Fibroblast of lung (primary cell): ENCODE measurements around the gene NUB1. TPM values are rescaled to one million over a fixed set of nuclear protein-coding genes. Genes with fewer than 3 reads are reported as not detected.

Experiments
- DNase-seq, 2 donors: peaks; one replicate each; pipeline versions ENCODE4 v3.0.0 to v3.0.0-alpha.2; 2010; ENCODE audit warnings: low read depth in 2 of 2
- H2AFZ ChIP-seq: 2 replicates; pipeline ENCODE4 v1.5.1; 2012; ENCODE audit warnings: low read length, control low read depth, inconsistent platforms
- H3K27ac ChIP-seq: 2 replicates; pipeline ENCODE4 v1.5.1; 2011; ENCODE audit warnings: low read length, control low read depth; ENCODE audit not compliant: insufficient read depth
- H3K27me3 ChIP-seq: 2 replicates; pipeline ENCODE4 v1.5.1; 2011; ENCODE audit warnings: mild to moderate bottlenecking, low read length; ENCODE audit not compliant: control insufficient read depth, insufficient read depth
- H3K36me3 ChIP-seq: 2 replicates; pipeline ENCODE4 v1.5.1; 2011; ENCODE audit warnings: low read length; ENCODE audit not compliant: control insufficient read depth, insufficient read depth
- H3K4me1 ChIP-seq: 2 replicates; pipeline ENCODE4 v1.5.1; 2011; ENCODE audit warnings: low read length; ENCODE audit not compliant: control insufficient read depth, insufficient read depth; ENCODE audit errors: extremely low read depth
- H3K4me2 ChIP-seq: 2 replicates; pipeline ENCODE4 v1.5.1; 2011; ENCODE audit warnings: low read length, control low read depth; ENCODE audit not compliant: insufficient read depth; ENCODE audit errors: extremely low read depth
- H3K4me3 ChIP-seq, 4 experiments: fragments of 200-600 bp in 1 of 4; sonication (generic) in 1 of 4; replicated peaks in 1 of 4; 2 replicates each; pipeline ENCODE4 v1.5.1; 2011 to 2016; ENCODE audit warnings: low read length in 4 of 4, low read depth in 3 of 4, mild to moderate bottlenecking in 3 of 4, control low read depth in 2 of 4, inconsistent platforms in 1 of 4, mixed read lengths in 1 of 4; ENCODE audit not compliant: insufficient read depth in 1 of 4; ENCODE audit errors: control extremely low read depth in 1 of 4
- H3K79me2 ChIP-seq: 2 replicates; pipeline ENCODE4 v1.5.1; 2012; ENCODE audit warnings: mild to moderate bottlenecking, low read length, inconsistent platforms; ENCODE audit not compliant: control insufficient read depth, insufficient read depth
- H3K9ac ChIP-seq: 2 replicates; pipeline ENCODE4 v1.5.1; 2011; ENCODE audit warnings: mild to moderate bottlenecking, low read length, control low read depth; ENCODE audit not compliant: insufficient read depth
- H3K9me3 ChIP-seq: 2 replicates; pipeline ENCODE4 v1.5.1; 2012; ENCODE audit warnings: low read depth, low read length; ENCODE audit not compliant: control insufficient read depth, insufficient read depth
- H4K20me1 ChIP-seq: 2 replicates; pipeline ENCODE4 v1.5.1; 2011; ENCODE audit warnings: low read length; ENCODE audit not compliant: control insufficient read depth, insufficient read depth; ENCODE audit errors: extremely low read depth
- CTCF ChIP-seq, 2 donors: IDR thresholded peaks in 1 of 2; conservative IDR thresholded peaks in 1 of 2; 1 replicate in 1 of 2; 2 replicates in 1 of 2; pipeline ENCODE4 v1.5.1; 2011 to 2012; ENCODE audit warnings: low read length in 2 of 2, control low read depth in 1 of 2, inconsistent platforms in 1 of 2, low read depth in 1 of 2, mild to moderate bottlenecking in 1 of 2
- EZH2 ChIP-seq: IDR thresholded peaks from 2 replicates; pipeline ENCODE4 v1.5.1; 2012; ENCODE audit warnings: low read length, control low read depth, mild to moderate bottlenecking; ENCODE audit errors: missing control alignments
- polyA plus RNA-seq, 2 donors: library from polyadenylated mRNA; depleted of rRNA in 1 of 2; stranded (reverse) in 1 of 2; unstranded in 1 of 2; fragments of >200 nt; gene quantifications; 2 replicates each; pipeline ENCODE4 v1.2.1, GENCODE V29; 2011 to 2012; ENCODE audit warnings: missing spikeins in 1 of 2
- total RNA-seq: library from RNA; depleted of rRNA; stranded (reverse); fragments of >200 nt; gene quantifications from 2 replicates; pipeline ENCODE4 v1.2.1, GENCODE V29; 2014

The NUB1 gene
- total and polyA plus RNA-seq, 2 donors (not counting 1 experiment from before 2014, with no cell fraction given) = 44.4 to 77.7 TPM

GRCh38 chr7:151384776-151385625 is 43.4 kb downstream of the NUB1 start:
- Histone ChIP-seq H3K27ac (no peak overlapping the region), H3K79me2 (no peaks in the 10 kb centered on the region), H2AFZ (no peak overlapping the region), H3K36me3 (no peaks in the 10 kb centered on the region), H3K9me3 (no peaks in the 10 kb centered on the region), H3K27me3 (peaks cover 29% of the 10 kb centered on the region), H4K20me1 (no peaks in the 10 kb centered on the region), H3K4me1 (no peaks in the 10 kb centered on the region), H3K9ac (no peak overlapping the region), H3K4me2 (no peak overlapping the region), H3K4me3 (no peak overlapping the region)
- TF ChIP-seq EZH2 = no peak
- TF ChIP-seq CTCF (conservative IDR thresholded peaks at IDR 0.05 in 1 of 2, IDR thresholded peaks at IDR 0.05 in 1 of 2; ENCODE audit: low read depth in 1 of 2, low read length in 2 of 2) = no peak
- DNase-seq = no peak

GRCh38 chr7:151385626-151386300 is 44.2 kb downstream of the NUB1 start:
- no peaks in the 10 kb centered on the region for H3K36me3 ChIP-seq
- no peaks in the 10 kb centered on the region for H4K20me1 ChIP-seq
- no peak overlapping the region for H3K4me2 ChIP-seq
- H3K9ac ChIP-seq = no peak overlapping the region
- no peaks in the 10 kb centered on the region for H3K9me3 ChIP-seq
- no peak for DNase-seq
- H2AFZ ChIP-seq = no peak overlapping the region
- no peaks in the 10 kb centered on the region for H3K79me2 ChIP-seq
- H3K4me3 ChIP-seq = no peak overlapping the region
- TF ChIP-seq CTCF (conservative IDR thresholded peaks at IDR 0.05 in 1 of 2, IDR thresholded peaks at IDR 0.05 in 1 of 2; ENCODE audit: low read depth in 1 of 2, low read length in 2 of 2) = no peak
- TF ChIP-seq EZH2 = no peak
- H3K27ac ChIP-seq = no peak overlapping the region
- H3K27me3 ChIP-seq = peaks cover 29% of the 10 kb centered on the region
- H3K4me1 ChIP-seq = no peaks in the 10 kb centered on the region

- Histone ChIP-seq H3K27me3 (peaks cover 24% of the 10 kb centered on the region), H3K4me2 (no peak overlapping the region)
- no peak for DNase-seq
Measured at GRCh38 chr7:151386301-151387160, 44.9 kb downstream of the NUB1 start.

More at GRCh38 chr7:151386301-151387160, 44.9 kb downstream of the NUB1 start:
- Histone ChIP-seq H4K20me1 (no peaks in the 10 kb centered on the region), H3K9ac (no peak overlapping the region), H3K4me3 (no peak overlapping the region), H3K79me2 (no peaks in the 10 kb centered on the region), H3K36me3 (no peaks in the 10 kb centered on the region), H2AFZ (no peak overlapping the region), H3K4me1 (no peaks in the 10 kb centered on the region), H3K9me3 (no peaks in the 10 kb centered on the region), H3K27ac (no peak overlapping the region)
- TF ChIP-seq CTCF (conservative IDR thresholded peaks at IDR 0.05 in 1 of 2, IDR thresholded peaks at IDR 0.05 in 1 of 2; ENCODE audit: low read depth in 1 of 2, low read length in 2 of 2) (no peak), EZH2 (no peak)
